Neural cell (in vitro differentiated cells): ENCODE measurements around the gene ZNF644. TPM values are rescaled to one million over a fixed set of nuclear protein-coding genes. Genes with fewer than 3 reads are reported as not detected.

ENCODE experiments used
- H2AFZ ChIP-seq: fragments of 200-600, 300-800 bp; sonication (generic), shearing (Covaris generic); 2 replicates; pipeline ENCODE4 v1.6.0; 2014; ENCODE audit warnings: low read depth, mild to moderate bottlenecking, antibody characterized with exemption, low read length, moderate library complexity
- H3F3A ChIP-seq: fragments of 200-600 bp; shearing (Covaris generic); 2 replicates; pipeline ENCODE4 v1.6.1; 2016; ENCODE audit warnings: mild to moderate bottlenecking, moderate library complexity, mixed read lengths, antibody characterized with exemption, low read length; ENCODE audit not compliant: insufficient read depth, poor library complexity, severe bottlenecking
- H3K27ac ChIP-seq: fragments of 200-600, 300-800 bp; sonication (generic), shearing (Covaris generic); 2 replicates; pipeline ENCODE4 v1.5.1; 2014; ENCODE audit warnings: mild to moderate bottlenecking, low read length, moderate library complexity
- H3K27me3 ChIP-seq: fragments of 300-800, 200-600 bp; sonication (generic), shearing (Covaris generic); 2 replicates; pipeline ENCODE4 v1.6.0; 2014; ENCODE audit warnings: mild to moderate bottlenecking, low read depth, low read length, moderate library complexity; ENCODE audit not compliant: insufficient read depth
- H3K36me3 ChIP-seq: fragments of 300-800, 200-600 bp; sonication (generic), shearing (Covaris generic); 2 replicates; pipeline ENCODE4 v1.5.1; 2014; ENCODE audit warnings: mild to moderate bottlenecking, antibody characterized with exemption, low read length, moderate library complexity; ENCODE audit not compliant: insufficient read depth
- H3K4me2 ChIP-seq: fragments of 300-800, 200-600 bp; sonication (generic), shearing (Covaris generic); 2 replicates; pipeline ENCODE4 v1.6.0; 2014; ENCODE audit warnings: mild to moderate bottlenecking, low read length
- H3K4me3 ChIP-seq: fragments of 300-800, 200-600 bp; sonication (generic), shearing (Covaris generic); 2 replicates; pipeline ENCODE4 v1.5.1; 2014; ENCODE audit warnings: mild to moderate bottlenecking, low read length, moderate library complexity
- H3K79me2 ChIP-seq: fragments of 200-600 bp; shearing (Covaris generic); replicated peaks from 2 replicates; pipeline ENCODE4 v1.6.0; 2014; ENCODE audit warnings: mild to moderate bottlenecking, low read length, moderate library complexity; ENCODE audit not compliant: insufficient read depth
- H3K9ac ChIP-seq: fragments of 300-800, 200-600 bp; sonication (generic), shearing (Covaris generic); 2 replicates; pipeline ENCODE4 v1.6.1; 2016; ENCODE audit warnings: mild to moderate bottlenecking, low read length, mixed read lengths
- H3K9me2 ChIP-seq: fragments of 200-600 bp; shearing (Covaris generic); 2 replicates; pipeline ENCODE4 v1.6.1; 2016; ENCODE audit warnings: mild to moderate bottlenecking, low read length, mixed read lengths; ENCODE audit not compliant: insufficient read depth
- H3K9me3 ChIP-seq: fragments of 200-600, 300-800 bp; sonication (generic), shearing (Covaris generic); 2 replicates; pipeline ENCODE4 v1.6.1; 2016; ENCODE audit warnings: mild to moderate bottlenecking, mixed run types, low read length, moderate library complexity, mixed read lengths
- H4K20me1 ChIP-seq: fragments of 200-600 bp; shearing (Covaris generic); 2 replicates; pipeline ENCODE4 v1.6.1; 2016; ENCODE audit warnings: mild to moderate bottlenecking, mixed run types; ENCODE audit not compliant: insufficient read depth
- CTCF ChIP-seq: fragments of 450-650 bp; IDR thresholded peaks from 2 replicates; pipeline ENCODE4 v1.5.1; 2014; ENCODE audit warnings: antibody characterized with exemption, mild to moderate bottlenecking, moderate library complexity; ENCODE audit not compliant: poor library complexity, severe bottlenecking
- EP300 ChIP-seq: fragments of 450-650 bp; conservative IDR thresholded peaks from 2 replicates; pipeline ENCODE4 v1.6.1; 2014; ENCODE audit warnings: antibody characterized with exemption, mild to moderate bottlenecking, moderate library complexity; ENCODE audit not compliant: poor library complexity, severe bottlenecking
- EZH2 ChIP-seq: fragments of 200-600, 300-800 bp; shearing (Covaris generic), sonication (generic); IDR thresholded peaks from 2 replicates; pipeline ENCODE4 v1.6.1; 2014; ENCODE audit warnings: antibody characterized with exemption, low read length, borderline replicate concordance, mild to moderate bottlenecking; ENCODE audit not compliant: insufficient read depth, poor library complexity, severe bottlenecking
- MXI1 ChIP-seq: fragments of 450-650 bp; conservative IDR thresholded peaks from 2 replicates; pipeline ENCODE4 v1.6.1; 2014; ENCODE audit warnings: antibody characterized with exemption, mild to moderate bottlenecking; ENCODE audit not compliant: poor library complexity, severe bottlenecking
- POLR2AphosphoS5 ChIP-seq: IDR thresholded peaks from 2 replicates; pipeline ENCODE4 v1.6.1; 2012
- RAD21 ChIP-seq: fragments of 450-650 bp; conservative IDR thresholded peaks from 2 replicates; pipeline ENCODE4 v1.6.1; 2014; ENCODE audit warnings: antibody characterized with exemption, mild to moderate bottlenecking, moderate library complexity
- REST ChIP-seq: IDR thresholded peaks from 2 replicates; pipeline ENCODE4 v1.6.1; 2012; ENCODE audit warnings: borderline replicate concordance
- SMC3 ChIP-seq: fragments of 450-650 bp; conservative IDR thresholded peaks from 2 replicates; pipeline ENCODE4 v1.6.1; 2014; ENCODE audit warnings: antibody characterized with exemption, mild to moderate bottlenecking, moderate library complexity; ENCODE audit not compliant: poor library complexity
- TAF1 ChIP-seq: IDR thresholded peaks from 2 replicates; pipeline ENCODE4 v1.6.1; 2012; ENCODE audit warnings: low read depth
- polyA plus RNA-seq: library from polyadenylated mRNA; depleted of rRNA; stranded (reverse); fragments of >200 nt; gene quantifications from 2 replicates; pipeline ENCODE4 v1.2.3, GENCODE V29; 2014

The ZNF644 gene
- polyA plus RNA-seq, 1 donor from 2014 or later, result 71.7 TPM

GRCh38 chr1:90986953-90987352 is 34.9 kb downstream of the ZNF644 start:
- Histone ChIP-seq H2AFZ (no peak overlapping the region), H3K79me2 (peaks cover 98% of the 10 kb centered on the region), H3K9me2 (no peaks in the 10 kb centered on the region), H3K27ac (no peak overlapping the region), H3K36me3 (peaks cover 5% of the 10 kb centered on the region), H3K4me3 (no peak overlapping the region), H3K4me2 (no peak overlapping the region), H3F3A (no peaks in the 10 kb centered on the region), H3K27me3 (no peaks in the 10 kb centered on the region), H3K9me3 (no peaks in the 10 kb centered on the region), H4K20me1 (no peaks in the 10 kb centered on the region), H3K9ac (no peak overlapping the region)
- TF ChIP-seq CTCF, result no peak
- TF ChIP-seq EZH2, result no peak
- TF ChIP-seq SMC3, result no peak
- TF ChIP-seq MXI1, result no peak
- no peak for TF ChIP-seq EP300

- no peak overlapping the region for H2AFZ ChIP-seq
- H3F3A ChIP-seq, result no peaks in the 10 kb centered on the region
- no peak overlapping the region for H3K4me3 ChIP-seq
- no peaks in the 10 kb centered on the region for H4K20me1 ChIP-seq
- peaks cover 41% of the 10 kb centered on the region for H3K79me2 ChIP-seq
- H3K36me3 ChIP-seq, result peaks cover 6% of the 10 kb centered on the region
- TF ChIP-seq REST (no peak), EZH2 (no peak), SMC3 (no peak), TAF1 (no peak), POLR2AphosphoS5 (no peak), MXI1 (no peak), CTCF (no peak), RAD21 (no peak), EP300 (no peak)
- no peaks in the 10 kb centered on the region for H3K9me2 ChIP-seq
- no peaks in the 10 kb centered on the region for H3K9me3 ChIP-seq
- H3K27me3 ChIP-seq, result no peaks in the 10 kb centered on the region
- H3K4me2 ChIP-seq, result no peak overlapping the region
- H3K27ac ChIP-seq, result no peak overlapping the region
- H3K9ac ChIP-seq, result no peak overlapping the region
These were observed 44.3 kb downstream of the ZNF644 start for GRCh38 chr1:90977522-90977921.
